OCI-LY7 (cell line): ENCODE data around the gene CYP2C9.
"Not testable (repeated sequence)": the region's sequence is repeated elsewhere in the genome, so short reads cannot be mapped to it uniquely, and the experiment has no call there.

Experiments
- CTCF ChIP-seq: fragments of 200-600 bp; sonication (generic); conservative IDR thresholded peaks from 2 replicates; pipeline ENCODE4 v1.5.1; 2014; ENCODE audit warnings: mild to moderate bottlenecking, antibody characterized with exemption, low read length, moderate library complexity, mixed read lengths
- EZH2phosphoT487 ChIP-seq: fragments of 200-600 bp; sonication (generic); IDR thresholded peaks from 2 replicates; pipeline ENCODE4 v1.6.1; 2018; ENCODE audit warnings: low read depth, borderline replicate concordance, mild to moderate bottlenecking, mixed run types, antibody characterized with exemption, low read length, moderate library complexity, mixed read lengths

GRCh38 chr10:94943432-94944103, 5.1 kb downstream of the CYP2C9 start:
- not testable (repeated sequence) for TF ChIP-seq CTCF, EZH2phosphoT487
